VCaP (cell line): ENCODE measurements around the gene CRIP2.

ENCODE experiments used
- H3K27ac ChIP-seq: fragments of 450-650 bp; 2 replicates; pipeline ENCODE4 v1.5.1; 2017
- CTCF ChIP-seq: fragments of 450-650 bp; conservative IDR thresholded peaks from 2 replicates; pipeline ENCODE4 v1.5.1; 2017; ENCODE audit warnings: mild to moderate bottlenecking, moderate library complexity

Gene CRIP2

GRCh38 chr14:105464501-105464900 lies 10.1 kb upstream of the CRIP2 start:
- no peak overlapping the region for H3K27ac ChIP-seq
- TF ChIP-seq CTCF, result no peak

GRCh38 chr14:105465209-105466031 lies 9.2 kb upstream of the CRIP2 start:
- no peak for TF ChIP-seq CTCF
- peak overlapping the region; percentile 20; the same call in 1 of the 2 replicates for H3K27ac ChIP-seq

GRCh38 chr14:105466531-105467248 lies 7.9 kb upstream of the CRIP2 start:
- no peak for TF ChIP-seq CTCF

DNA sequence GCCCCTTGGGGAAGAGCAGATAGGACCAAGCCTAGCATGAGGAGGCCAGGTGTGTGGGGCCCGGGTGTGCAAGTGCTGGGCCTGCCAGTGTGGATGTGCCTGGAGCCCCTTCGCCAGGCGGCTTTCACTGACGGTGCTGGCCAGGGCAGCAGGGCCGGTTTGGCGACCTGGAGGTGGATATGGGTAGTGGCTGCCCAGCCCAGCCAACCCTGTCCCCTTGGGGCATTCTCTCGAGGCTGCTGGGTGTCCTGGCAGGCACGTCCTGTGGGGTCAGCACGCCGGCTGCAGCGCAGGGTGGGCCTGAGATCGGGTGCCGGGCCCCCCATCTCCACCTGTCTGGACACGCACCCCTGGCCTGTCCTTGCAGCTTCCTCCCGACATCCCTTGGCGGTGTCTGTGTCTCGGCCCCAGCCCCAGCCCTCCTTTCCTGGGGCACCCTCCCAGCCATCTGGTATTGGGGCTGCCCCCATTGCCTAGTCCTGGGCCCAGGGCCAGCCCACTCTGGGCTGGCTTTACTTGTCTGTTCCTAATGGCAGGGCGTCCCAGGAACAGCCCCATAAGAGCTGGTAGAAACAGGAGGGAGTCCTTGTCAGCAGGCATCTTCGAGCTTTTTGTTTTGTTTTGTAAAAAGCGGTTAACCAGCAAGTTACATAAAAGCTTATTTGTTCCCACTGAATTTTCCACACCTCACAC lies 7.2 kb upstream of the CRIP2 start:
- H3K27ac ChIP-seq, result peak overlapping the region; percentile 43
- no peak for TF ChIP-seq CTCF

More at GRCh38 chr14:105466531-105467248, 7.9 kb upstream of the CRIP2 start:
- peak overlapping the region; percentile 43 for H3K27ac ChIP-seq

DNA sequence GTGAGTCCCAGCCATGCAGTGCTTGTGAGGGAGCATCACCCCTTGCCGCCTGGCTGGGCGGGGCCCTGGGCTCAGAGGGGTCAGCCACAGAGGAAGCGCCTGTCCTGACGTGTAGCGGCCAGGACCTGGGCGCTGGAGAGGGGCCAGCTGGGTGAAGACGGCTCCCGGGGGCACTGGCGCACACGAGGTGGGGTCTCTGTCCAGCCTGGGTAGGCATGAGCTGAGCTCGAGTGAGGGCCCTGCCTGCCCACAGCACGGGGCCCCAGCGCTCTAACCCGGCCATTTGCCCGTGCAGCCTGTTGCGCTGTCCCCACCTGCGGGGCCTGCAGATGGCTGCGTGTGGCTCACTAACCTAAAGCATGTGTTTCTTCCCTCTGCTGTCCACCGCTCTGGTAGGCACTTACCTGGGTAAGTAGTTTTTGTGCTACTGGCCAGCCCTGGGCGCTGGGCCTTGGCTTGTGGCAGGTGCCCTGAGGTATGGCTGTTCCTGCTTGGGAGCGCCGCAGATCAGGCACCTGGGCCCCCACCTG lies 6.6 kb upstream of the CRIP2 start:
- no peak for TF ChIP-seq CTCF

GRCh38 chr14:105468621-105469241 lies 5.9 kb upstream of the CRIP2 start:
- H3K27ac ChIP-seq, result peak overlapping the region; percentile 43
- TF ChIP-seq CTCF, result no peak

More for the DNA sequence above, 6.6 kb upstream of the CRIP2 start:
- H3K27ac ChIP-seq, result peak overlapping the region; percentile 43
